Chondrocyte (in vitro differentiated cells): ENCODE data around the gene ILF3. TPM values are rescaled to one million over a fixed set of nuclear protein-coding genes. Genes with fewer than 3 reads are reported as not detected.

Source experiments
- DNase-seq: peaks from one replicate; pipeline ENCODE4 v3.0.0; 2021; ENCODE audit warnings: mixed read lengths, low spot score
- H3K27ac Mint-ChIP-seq: one replicate; pipeline ENCODE4 v1.8.0; 2021; ENCODE audit warnings: mild to moderate bottlenecking, moderate library complexity, mixed read lengths; ENCODE audit not compliant: unreplicated experiment
- H3K27me3 Mint-ChIP-seq: 2 replicates; pipeline ENCODE4 v1.8.0; 2021; ENCODE audit warnings: low read depth, mixed read lengths
- H3K36me3 Mint-ChIP-seq: 2 replicates; pipeline ENCODE4 v1.8.0; 2021; ENCODE audit warnings: low read depth, mixed read lengths
- H3K4me1 Mint-ChIP-seq: 2 replicates; pipeline ENCODE4 v1.8.0; 2021; ENCODE audit warnings: low read depth, mild to moderate bottlenecking, mixed read lengths
- H3K4me3 Mint-ChIP-seq: one replicate; pipeline ENCODE4 v1.8.0; 2021; ENCODE audit warnings: mild to moderate bottlenecking, moderate library complexity, mixed read lengths; ENCODE audit not compliant: unreplicated experiment
- H3K9me3 Mint-ChIP-seq: 2 replicates; pipeline ENCODE4 v1.8.0; 2021; ENCODE audit warnings: low read depth, mixed read lengths
- total RNA-seq: library from RNA; stranded (reverse); gene quantifications from 3 replicates; pipeline ENCODE4 v1.2.1, GENCODE V29; 2021
- TF ChIP-seq, protein P1 (sequence below): fragments of 200-600 bp; sonication (generic); IDR thresholded peaks from 2 replicates; pipeline ENCODE4 v1.5.0; 2021; ENCODE audit warnings: antibody characterized with exemption, mild to moderate bottlenecking, moderate library complexity

ILF3 gene
- total RNA-seq, 1 donor from 2014 or later: 156 TPM

- H3K9me3 Mint-ChIP-seq: no peaks in the 10 kb centered on the region
- peak overlapping the region; percentile 77 for H3K4me3 Mint-ChIP-seq
- peaks cover 16% of the 10 kb centered on the region for H3K4me1 Mint-ChIP-seq
- H3K36me3 Mint-ChIP-seq: peaks cover 19% of the 10 kb centered on the region
- DNase-seq: no peak
- TF ChIP-seq, protein P1, sequence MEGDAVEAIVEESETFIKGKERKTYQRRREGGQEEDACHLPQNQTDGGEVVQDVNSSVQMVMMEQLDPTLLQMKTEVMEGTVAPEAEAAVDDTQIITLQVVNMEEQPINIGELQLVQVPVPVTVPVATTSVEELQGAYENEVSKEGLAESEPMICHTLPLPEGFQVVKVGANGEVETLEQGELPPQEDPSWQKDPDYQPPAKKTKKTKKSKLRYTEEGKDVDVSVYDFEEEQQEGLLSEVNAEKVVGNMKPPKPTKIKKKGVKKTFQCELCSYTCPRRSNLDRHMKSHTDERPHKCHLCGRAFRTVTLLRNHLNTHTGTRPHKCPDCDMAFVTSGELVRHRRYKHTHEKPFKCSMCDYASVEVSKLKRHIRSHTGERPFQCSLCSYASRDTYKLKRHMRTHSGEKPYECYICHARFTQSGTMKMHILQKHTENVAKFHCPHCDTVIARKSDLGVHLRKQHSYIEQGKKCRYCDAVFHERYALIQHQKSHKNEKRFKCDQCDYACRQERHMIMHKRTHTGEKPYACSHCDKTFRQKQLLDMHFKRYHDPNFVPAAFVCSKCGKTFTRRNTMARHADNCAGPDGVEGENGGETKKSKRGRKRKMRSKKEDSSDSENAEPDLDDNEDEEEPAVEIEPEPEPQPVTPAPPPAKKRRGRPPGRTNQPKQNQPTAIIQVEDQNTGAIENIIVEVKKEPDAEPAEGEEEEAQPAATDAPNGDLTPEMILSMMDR: no peak
- H3K27ac Mint-ChIP-seq: peak overlapping the region; percentile 70
- H3K27me3 Mint-ChIP-seq: no peaks in the 10 kb centered on the region
Measured at GRCh38 chr19:10694706-10695307, 40.7 kb downstream of the ILF3 start.

DNA sequence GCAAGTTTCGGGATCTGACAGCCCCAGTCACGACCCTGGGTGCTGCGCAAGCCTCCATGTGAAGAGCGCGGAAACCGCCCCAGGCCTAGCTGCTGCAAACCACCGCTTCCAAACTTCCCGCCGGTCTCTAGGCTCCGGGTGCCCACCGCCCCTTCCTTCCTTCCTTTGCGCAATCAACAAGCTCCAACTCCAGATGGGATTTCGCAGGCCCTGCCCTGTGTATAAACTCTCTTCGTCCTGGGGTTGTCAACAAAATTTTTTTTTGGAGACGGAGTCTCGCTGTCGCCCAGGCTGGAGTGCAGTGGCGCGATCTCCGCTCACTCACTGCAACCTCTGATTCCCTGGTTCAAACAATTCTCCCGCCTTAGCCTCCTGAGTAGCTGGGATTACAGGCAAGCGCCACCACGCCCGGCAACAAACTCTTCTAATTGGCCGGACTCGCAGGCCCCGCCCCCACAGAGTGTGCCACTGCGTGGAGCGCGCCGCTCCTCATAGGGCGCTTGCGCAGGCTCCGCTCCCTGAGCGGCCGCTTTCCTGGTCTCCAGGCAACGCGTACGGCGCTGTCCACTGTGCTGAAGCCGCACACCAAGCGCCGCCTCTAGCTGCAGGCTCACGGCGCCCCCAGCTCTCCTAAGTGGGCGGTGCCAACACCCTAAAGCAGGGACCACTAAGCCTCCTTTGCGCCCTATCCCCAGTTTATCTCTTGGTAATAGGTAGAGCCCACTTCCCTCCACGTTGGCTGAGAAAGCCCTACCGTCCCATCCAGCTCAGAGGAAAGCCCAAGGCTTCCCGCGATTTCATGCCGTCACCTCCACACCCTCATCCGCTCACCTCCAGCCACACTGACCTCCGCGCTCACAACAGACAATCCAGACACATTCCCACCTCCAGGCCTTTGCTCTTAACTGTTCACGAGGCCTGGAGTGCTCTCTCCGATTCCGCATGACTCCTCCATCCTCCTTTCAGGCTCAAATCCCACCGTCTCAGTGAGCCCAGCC, 41.6 kb downstream of the ILF3 start:
- peaks cover 16% of the 10 kb centered on the region for H3K4me1 Mint-ChIP-seq
- peak overlapping the region; percentile 70 for H3K27ac Mint-ChIP-seq
- H3K4me3 Mint-ChIP-seq: peak overlapping the region; percentile 77
- TF ChIP-seq, protein P1: peak; percentile 7
- peaks cover 13% of the 10 kb centered on the region for H3K36me3 Mint-ChIP-seq
- H3K27me3 Mint-ChIP-seq: no peaks in the 10 kb centered on the region
- peak; percentile 99 for DNase-seq
- no peaks in the 10 kb centered on the region for H3K9me3 Mint-ChIP-seq

- TF ChIP-seq, protein P1: peak; percentile 82
- no peaks in the 10 kb centered on the region for H3K36me3 Mint-ChIP-seq
- DNase-seq: no peak
- no peak overlapping the region for H3K27ac Mint-ChIP-seq
- no peaks in the 10 kb centered on the region for H3K27me3 Mint-ChIP-seq
- H3K4me3 Mint-ChIP-seq: no peak overlapping the region
- no peaks in the 10 kb centered on the region for H3K9me3 Mint-ChIP-seq
- H3K4me1 Mint-ChIP-seq: peaks cover 26% of the 10 kb centered on the region
Measured at GRCh38 chr19:10699650-10700335, 45.6 kb downstream of the ILF3 start.

DNA sequence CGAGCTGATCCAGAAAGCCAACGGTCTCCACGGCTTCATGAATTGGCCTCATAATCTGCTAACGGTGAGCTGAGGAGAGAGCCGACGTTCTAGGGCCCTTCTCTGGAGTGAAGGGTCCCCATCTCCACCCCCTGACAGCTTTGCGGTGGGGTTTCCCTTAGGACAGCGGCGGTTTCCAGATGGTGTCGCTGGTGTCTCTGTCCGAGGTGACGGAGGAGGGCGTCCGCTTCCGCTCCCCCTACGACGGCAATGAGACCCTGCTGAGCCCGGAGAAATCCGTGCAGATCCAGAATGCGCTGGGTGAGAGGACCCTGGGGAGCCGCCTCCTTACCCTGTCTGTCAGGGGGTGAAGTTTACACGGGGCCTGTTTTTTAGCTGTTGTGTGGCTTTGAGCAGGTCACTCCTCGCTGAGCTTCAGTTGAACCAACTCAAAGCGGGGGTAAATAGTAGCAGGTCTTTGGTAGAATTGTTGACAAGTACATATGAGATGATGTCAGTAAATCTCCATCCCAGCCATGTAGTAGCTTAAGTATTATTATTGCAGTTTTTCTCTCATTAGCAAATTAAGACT, 47.9 kb downstream of the ILF3 start:
- TF ChIP-seq, protein P1: peak; percentile 40
- Mint-ChIP-seq H3K4me1 (peaks cover 13% of the 10 kb centered on the region), H3K4me3 (peak overlapping the region; percentile 88), H3K9me3 (no peaks in the 10 kb centered on the region), H3K27ac (peak overlapping the region; percentile 78), H3K27me3 (no peaks in the 10 kb centered on the region), H3K36me3 (no peaks in the 10 kb centered on the region)
- no peak for DNase-seq

- no peaks in the 10 kb centered on the region for H3K9me3 Mint-ChIP-seq
- peaks cover 4% of the 10 kb centered on the region for H3K4me1 Mint-ChIP-seq
- H3K4me3 Mint-ChIP-seq: no peak overlapping the region
- no peaks in the 10 kb centered on the region for H3K36me3 Mint-ChIP-seq
- H3K27me3 Mint-ChIP-seq: no peaks in the 10 kb centered on the region
- TF ChIP-seq, protein P1: no peak
- DNase-seq: no peak
- H3K27ac Mint-ChIP-seq: no peak overlapping the region
Measured at GRCh38 chr19:10706990-10707389, 52.8 kb downstream of the ILF3 start.
